GM12874 (cell line): ENCODE data around the gene RIPOR3.

Experiments
- CTCF ChIP-seq: IDR thresholded peaks from 2 replicates; pipeline ENCODE4 v1.5.1; 2011; ENCODE audit warnings: low read depth, mild to moderate bottlenecking, control low read depth, low read length, moderate library complexity; ENCODE audit not compliant: insufficient read depth

RIPOR3 gene

GRCh38 chr20:50597406-50597969, 93.9 kb downstream of the RIPOR3 start:
- no peak for TF ChIP-seq CTCF

- TF ChIP-seq CTCF = no peak
Measured at GRCh38 chr20:50596694-50597021, 94.7 kb downstream of the RIPOR3 start.

- TF ChIP-seq CTCF = no peak
Measured at GRCh38 chr20:50595988-50596693, 95.2 kb downstream of the RIPOR3 start.

- TF ChIP-seq CTCF = no peak
Measured at GRCh38 chr20:50595433-50595895, 95.9 kb downstream of the RIPOR3 start.

GRCh38 chr20:50594591-50595432, 96.5 kb downstream of the RIPOR3 start:
- no peak for TF ChIP-seq CTCF

GRCh38 chr20:50594231-50594590, 97.1 kb downstream of the RIPOR3 start:
- TF ChIP-seq CTCF = no peak

- TF ChIP-seq CTCF = no peak
Measured at GRCh38 chr20:50593005-50593335, 98.4 kb downstream of the RIPOR3 start.
